Activated T-cell treated with anti-CD3 and anti-CD28 coated beads, Interleukin-2, amount 50 U/mL, for 1 hour (primary cell): Measurements from ENCODE around the gene CRB3.
"Not testable (repeated sequence)": the region's sequence is repeated elsewhere in the genome, so short reads cannot be mapped to it uniquely, and the experiment has no call there.

ENCODE experiments used
- DNase-seq: peaks from one replicate; pipeline ENCODE4 v3.0.0-alpha.2; 2020

CRB3 gene

GRCh38 chr19:6464070-6464873 is at the start of gene CRB3:
Gene CRB3, plus strand, starts transcription at chr19:6464271. Its CDS starts 431 bp downstream, at chr19:6464702.
- peak; percentile 72 for DNase-seq

GRCh38 chr19:6414793-6415590 is 49.1 kb upstream of the CRB3 start:
- no peak for DNase-seq

- no peak for DNase-seq
Measured at GRCh38 chr19:6415591-6416190, 48.4 kb upstream of the CRB3 start.

- no peak for DNase-seq
Measured at GRCh38 chr19:6416658-6417405, 47.2 kb upstream of the CRB3 start.

GRCh38 chr19:6417713-6418561 is 46.1 kb upstream of the CRB3 start:
- no peak for DNase-seq

GRCh38 chr19:6418562-6418932 is 45.5 kb upstream of the CRB3 start:
- DNase-seq: no peak

- DNase-seq: no peak
Measured at GRCh38 chr19:6421075-6422014, 42.7 kb upstream of the CRB3 start.

- DNase-seq: peak; percentile 42
Measured at GRCh38 chr19:6423499-6424194, 40.4 kb upstream of the CRB3 start.

GRCh38 chr19:6424195-6424938 is 39.7 kb upstream of the CRB3 start, which contains the start of gene KHSRP:
Gene KHSRP, minus strand, starts transcription at chr19:6424811. Its CDS starts 110 bp downstream, at chr19:6424701.
- peak; percentile 49 for DNase-seq

GRCh38 chr19:6424939-6425731 is 38.9 kb upstream of the CRB3 start:
- DNase-seq: peak; percentile 97

- DNase-seq: no peak
Measured at GRCh38 chr19:6425732-6426620, 38.1 kb upstream of the CRB3 start.

GRCh38 chr19:6427131-6427530 is 36.9 kb upstream of the CRB3 start:
- no peak for DNase-seq

- not testable (repeated sequence) for DNase-seq
Measured at GRCh38 chr19:6428692-6429418, 35.2 kb upstream of the CRB3 start.

GRCh38 chr19:6429419-6430221 is 34.5 kb upstream of the CRB3 start:
- no peak for DNase-seq

GRCh38 chr19:6431891-6432290 is 32.2 kb upstream of the CRB3 start:
- no peak for DNase-seq

- DNase-seq: no peak
Measured at GRCh38 chr19:6433165-6433564, 30.9 kb upstream of the CRB3 start.
